ENCODE data around the gene STK39.
"Not testable (repeated sequence)": the region's sequence is repeated elsewhere in the genome, so short reads cannot be mapped to it uniquely, and the experiment has no call there.

The STK39 gene

GRCh38 chr2:168047091-168047690 is 200.2 kb downstream of the STK39 start:
- TF ChIP-seq Cebpa-rat (IDR thresholded peaks at IDR 0.05) = no peak
- Histone ChIP-seq H3K27me3 (no peaks in the 10 kb centered on the region), H3K27ac (no peak overlapping the region), H3K9ac (no peak overlapping the region), H3K4me3 (no peak overlapping the region), H3K9me3 (0 out of 2 replicates have a peak, but pooled peaks cover 8% of the 10 kb centered on the region), H3K4me1 (peaks cover 60% of the 10 kb centered on the region), H4K20me1 (no peaks in the 10 kb centered on the region), H3K4me2 (peak overlapping the region; percentile 11; the same call in 1 of the 2 replicates), H3K36me3 (peaks cover 71% of the 10 kb centered on the region)

GRCh38 chr2:168044579-168044978 is 202.8 kb downstream of the STK39 start:
- no peak overlapping the region for H3K4me3 ChIP-seq
- peak overlapping the region; percentile 45; the same call in 1 of the 2 replicates for H3K27ac ChIP-seq
- H3K9ac ChIP-seq = no peak overlapping the region
- peaks cover 85% of the 10 kb centered on the region for H3K4me1 ChIP-seq
- H3K4me2 ChIP-seq = peak overlapping the region; percentile 68
- peaks cover 53% of the 10 kb centered on the region for H3K36me3 ChIP-seq
- TF ChIP-seq Cebpa-rat (IDR thresholded peaks at IDR 0.05) = no peak
- peaks cover 8% of the 10 kb centered on the region; the same call in 1 of the 2 replicates for H3K9me3 ChIP-seq
- no peaks in the 10 kb centered on the region for H3K27me3 ChIP-seq
- no peaks in the 10 kb centered on the region for H4K20me1 ChIP-seq

- H3K9me3 ChIP-seq = peaks cover 8% of the 10 kb centered on the region; the same call in 1 of the 2 replicates
- no peak overlapping the region for H3K9ac ChIP-seq
- no peaks in the 10 kb centered on the region for H3K27me3 ChIP-seq
- peak overlapping the region; percentile 45 for H3K27ac ChIP-seq
- H3K4me3 ChIP-seq = no peak overlapping the region
- peak overlapping the region; percentile 68 for H3K4me2 ChIP-seq
- no peak for TF ChIP-seq Cebpa-rat (IDR thresholded peaks at IDR 0.05)
- peaks cover 85% of the 10 kb centered on the region for H3K4me1 ChIP-seq
- peaks cover 51% of the 10 kb centered on the region for H3K36me3 ChIP-seq
- H4K20me1 ChIP-seq = no peaks in the 10 kb centered on the region
Observed at GRCh38 chr2:168044176-168044575, 203.2 kb downstream of the STK39 start.

- not testable (repeated sequence) for H4K20me1 ChIP-seq, H3K27me3 ChIP-seq, H3K9me3 ChIP-seq, H3K9ac ChIP-seq
- peak overlapping the region; percentile 31; the same call in 1 of the 2 replicates for H3K4me3 ChIP-seq
- peak overlapping the region; percentile 68 for H3K4me2 ChIP-seq
- H3K36me3 ChIP-seq = peaks cover 41% of the 10 kb centered on the region
- peaks cover 74% of the 10 kb centered on the region for H3K4me1 ChIP-seq
- peak overlapping the region; percentile 71 for H3K27ac ChIP-seq
Observed at GRCh38 chr2:168042127-168042824, 205.1 kb downstream of the STK39 start.

- H3K4me1 ChIP-seq = peaks cover 52% of the 10 kb centered on the region
- H3K36me3 ChIP-seq = peaks cover 47% of the 10 kb centered on the region
- no peaks in the 10 kb centered on the region for H4K20me1 ChIP-seq
- H3K27me3 ChIP-seq = no peaks in the 10 kb centered on the region
- H3K27ac ChIP-seq = no peak overlapping the region
- no peak for TF ChIP-seq Cebpa-rat (IDR thresholded peaks at IDR 0.05)
- peaks cover 15% of the 10 kb centered on the region; the same call in 1 of the 2 replicates for H3K9me3 ChIP-seq
- no peak overlapping the region for H3K9ac ChIP-seq
- H3K4me3 ChIP-seq = no peak overlapping the region
- H3K4me2 ChIP-seq = no peak overlapping the region
Observed at GRCh38 chr2:168039881-168040280, 207.5 kb downstream of the STK39 start.

GRCh38 chr2:168037778-168038177 is 209.6 kb downstream of the STK39 start:
- H3K4me2 ChIP-seq = no peak overlapping the region

GRCh38 chr2:168035458-168035857 is 211.9 kb downstream of the STK39 start:
- Histone ChIP-seq H3K27me3 (no peaks in the 10 kb centered on the region), H3K4me3 (no peak overlapping the region), H3K36me3 (peaks cover 78% of the 10 kb centered on the region)

More at GRCh38 chr2:168037778-168038177, 209.6 kb downstream of the STK39 start:
- peaks cover 31% of the 10 kb centered on the region for H3K4me1 ChIP-seq
- TF ChIP-seq Cebpa-rat (IDR thresholded peaks at IDR 0.05) = no peak
- no peaks in the 10 kb centered on the region for H3K27me3 ChIP-seq
- H3K9me3 ChIP-seq = peaks cover 15% of the 10 kb centered on the region; the same call in 1 of the 2 replicates
- no peaks in the 10 kb centered on the region for H4K20me1 ChIP-seq
- H3K36me3 ChIP-seq = peaks cover 59% of the 10 kb centered on the region
- no peak overlapping the region for H3K4me3 ChIP-seq
- no peak overlapping the region for H3K9ac ChIP-seq
- no peak overlapping the region for H3K27ac ChIP-seq

GRCh38 chr2:168034616-168035015 is 212.8 kb downstream of the STK39 start:
- peaks cover 78% of the 10 kb centered on the region for H3K36me3 ChIP-seq
- no peaks in the 10 kb centered on the region for H3K27me3 ChIP-seq
- H3K9ac ChIP-seq = no peak overlapping the region
- no peak overlapping the region for H3K4me3 ChIP-seq
- H3K4me1 ChIP-seq = peaks cover under 1% of the 10 kb centered on the region; the same call in 1 of the 2 replicates
- H4K20me1 ChIP-seq = 0 out of 2 replicates have a peak, but pooled peaks cover 7% of the 10 kb centered on the region
- TF ChIP-seq Cebpa-rat (IDR thresholded peaks at IDR 0.05) = no peak
- no peak overlapping the region for H3K4me2 ChIP-seq
- H3K27ac ChIP-seq = no peak overlapping the region
- peaks cover 15% of the 10 kb centered on the region; the same call in 1 of the 2 replicates for H3K9me3 ChIP-seq

More at GRCh38 chr2:168035458-168035857, 211.9 kb downstream of the STK39 start:
- Histone ChIP-seq H3K4me1 (peaks cover 9% of the 10 kb centered on the region), H3K9ac (no peak overlapping the region), H4K20me1 (0 out of 2 replicates have a peak, but pooled peaks cover 6% of the 10 kb centered on the region), H3K27ac (no peak overlapping the region), H3K4me2 (no peak overlapping the region), H3K9me3 (peaks cover 15% of the 10 kb centered on the region; the same call in 1 of the 2 replicates)
- TF ChIP-seq Cebpa-rat (IDR thresholded peaks at IDR 0.05) = no peak

GRCh38 chr2:168033966-168034365 is 213.4 kb downstream of the STK39 start:
- no peaks in the 10 kb centered on the region; the same call in 1 of the 2 replicates for H3K4me1 ChIP-seq
- no peak overlapping the region for H3K4me2 ChIP-seq
- H3K9me3 ChIP-seq = peaks cover 15% of the 10 kb centered on the region; the same call in 1 of the 2 replicates
- TF ChIP-seq Cebpa-rat (IDR thresholded peaks at IDR 0.05) = no peak
- 0 out of 2 replicates have a peak, but pooled peaks cover 7% of the 10 kb centered on the region for H4K20me1 ChIP-seq
- no peak overlapping the region for H3K4me3 ChIP-seq
- no peak overlapping the region for H3K27ac ChIP-seq
- H3K36me3 ChIP-seq = peaks cover 82% of the 10 kb centered on the region
- no peak overlapping the region for H3K9ac ChIP-seq
- H3K27me3 ChIP-seq = no peaks in the 10 kb centered on the region

GRCh38 chr2:168032091-168032490 is 215.3 kb downstream of the STK39 start:
- Histone ChIP-seq H3K4me2 (no peak overlapping the region), H3K36me3 (peaks cover 92% of the 10 kb centered on the region), H3K4me3 (no peak overlapping the region), H3K4me1 (no peaks in the 10 kb centered on the region), H3K27me3 (no peaks in the 10 kb centered on the region), H3K9ac (no peak overlapping the region), H3K27ac (no peak overlapping the region), H4K20me1 (peaks cover 9% of the 10 kb centered on the region; the same call in 1 of the 2 replicates), H3K9me3 (peaks cover 15% of the 10 kb centered on the region; the same call in 1 of the 2 replicates)
- TF ChIP-seq Cebpa-rat (IDR thresholded peaks at IDR 0.05) = no peak
